ENCODE data around the gene SPNS2.

- no peak for TF ChIP-seq TOX (CRISPR knock-in tag; IDR thresholded peaks at IDR 0.05; ENCODE audit: borderline replicate concordance)
- no peak for TF ChIP-seq ISL1 (CRISPR knock-in tag; IDR thresholded peaks at IDR 0.05)
- no peak for TF ChIP-seq ESRRG (CRISPR knock-in tag; IDR thresholded peaks at IDR 0.05)
- no peak for TF ChIP-seq POU6F1 (CRISPR knock-in tag; IDR thresholded peaks at IDR 0.05; ENCODE audit: borderline replicate concordance, low read depth)
Observed at GRCh38 chr17:4501295-4501949, 2.7 kb downstream of the SPNS2 start.
